Measurements from ENCODE around the gene WBP2NL.

DNA sequence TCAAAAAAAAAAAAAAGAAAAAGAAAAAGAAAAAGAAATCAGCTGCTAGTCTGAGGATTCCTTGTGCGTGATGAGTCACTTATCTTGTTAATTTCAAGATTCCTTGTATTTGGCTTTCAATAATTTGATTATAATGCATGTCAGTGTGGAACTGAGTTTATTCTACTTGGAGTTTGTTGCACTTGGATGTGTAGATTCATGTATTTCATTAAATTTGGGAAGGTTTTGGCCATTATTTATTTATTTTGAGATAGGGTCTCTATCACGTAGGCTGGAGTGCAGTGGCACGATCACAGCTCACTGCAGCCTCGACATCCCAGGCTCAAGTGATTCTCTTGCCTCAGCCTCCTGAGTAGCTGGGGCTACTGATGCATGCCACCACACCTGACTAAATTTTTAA, 14.8 kb downstream of the WBP2NL start:
- TF ChIP-seq, protein P1, sequence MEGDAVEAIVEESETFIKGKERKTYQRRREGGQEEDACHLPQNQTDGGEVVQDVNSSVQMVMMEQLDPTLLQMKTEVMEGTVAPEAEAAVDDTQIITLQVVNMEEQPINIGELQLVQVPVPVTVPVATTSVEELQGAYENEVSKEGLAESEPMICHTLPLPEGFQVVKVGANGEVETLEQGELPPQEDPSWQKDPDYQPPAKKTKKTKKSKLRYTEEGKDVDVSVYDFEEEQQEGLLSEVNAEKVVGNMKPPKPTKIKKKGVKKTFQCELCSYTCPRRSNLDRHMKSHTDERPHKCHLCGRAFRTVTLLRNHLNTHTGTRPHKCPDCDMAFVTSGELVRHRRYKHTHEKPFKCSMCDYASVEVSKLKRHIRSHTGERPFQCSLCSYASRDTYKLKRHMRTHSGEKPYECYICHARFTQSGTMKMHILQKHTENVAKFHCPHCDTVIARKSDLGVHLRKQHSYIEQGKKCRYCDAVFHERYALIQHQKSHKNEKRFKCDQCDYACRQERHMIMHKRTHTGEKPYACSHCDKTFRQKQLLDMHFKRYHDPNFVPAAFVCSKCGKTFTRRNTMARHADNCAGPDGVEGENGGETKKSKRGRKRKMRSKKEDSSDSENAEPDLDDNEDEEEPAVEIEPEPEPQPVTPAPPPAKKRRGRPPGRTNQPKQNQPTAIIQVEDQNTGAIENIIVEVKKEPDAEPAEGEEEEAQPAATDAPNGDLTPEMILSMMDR (IDR thresholded peaks at IDR 0.05), result no peak
- TF ChIP-seq POLR2A (IDR thresholded peaks at IDR 0.05), result no peak

All from vagina (tissue), 2 donors.